Large intestine (tissue), 3 donors: ENCODE measurements around the gene OPN1SW. TPM values are rescaled to one million over a fixed set of nuclear protein-coding genes. Genes with fewer than 3 reads are reported as not detected.

Experiments used
- DNase-seq, 2 donors: peaks; one replicate each; pipeline versions ENCODE4 v3.0.0 to v3.0.0-alpha.2; 2013
- H3K27ac ChIP-seq: one replicate; pipeline ENCODE4 v1.5.1; 2013; ENCODE audit warnings: low read length
- H3K27me3 ChIP-seq: 2 replicates; pipeline ENCODE4 v1.6.1; 2013; ENCODE audit warnings: low read length; ENCODE audit not compliant: control insufficient read depth, insufficient read depth
- H3K36me3 ChIP-seq: 2 replicates; pipeline ENCODE4 v1.6.1; 2013; ENCODE audit warnings: low read length; ENCODE audit not compliant: control insufficient read depth, insufficient read depth
- H3K4me1 ChIP-seq: one replicate; pipeline ENCODE4 v1.6.1; 2013; ENCODE audit warnings: low read length; ENCODE audit not compliant: control insufficient read depth, insufficient read depth
- H3K4me3 ChIP-seq: one replicate; pipeline ENCODE4 v1.5.1; 2013; ENCODE audit warnings: low read length
- H3K9me3 ChIP-seq: one replicate; pipeline ENCODE4 v1.6.1; 2013; ENCODE audit warnings: mild to moderate bottlenecking, low read depth, low read length, moderate library complexity; ENCODE audit not compliant: control insufficient read depth
- WGBS: methylation state at CpG from one replicate; pipeline ENCODE4 v1.1.5; 2013; ENCODE audit warnings: low lambda C conversion rate; ENCODE audit not compliant: insufficient coverage; 5-methylcytosine and 5-hydroxymethylcytosine counted together
- polyA plus RNA-seq: library from polyadenylated mRNA; unstranded; fragments of 120-200 nt; gene quantifications from one replicate; pipeline ENCODE4 v1.2.1, GENCODE V29; 2013

OPN1SW gene
- polyA plus RNA-seq, 1 donor = 0.18 TPM

GRCh38 chr7:128732521-128733277, 42.9 kb downstream of the OPN1SW start:
- Histone ChIP-seq H3K4me3 (no peak overlapping the region), H3K4me1 (peaks cover 2% of the 10 kb centered on the region), H3K27me3 (peaks cover 15% of the 10 kb centered on the region), H3K27ac (no peak overlapping the region), H3K9me3 (no peaks in the 10 kb centered on the region), H3K36me3 (no peaks in the 10 kb centered on the region)
- WGBS = 90% methylated on average over 2 of the region's 2 CpGs
- no peak for DNase-seq

- no peaks in the 10 kb centered on the region for H3K36me3 ChIP-seq
- H3K4me1 ChIP-seq = no peaks in the 10 kb centered on the region
- H3K27ac ChIP-seq = no peak overlapping the region
- WGBS = 80% methylated on average over 3 of the region's 8 CpGs
- no peak for DNase-seq
- H3K4me3 ChIP-seq = no peak overlapping the region
- no peaks in the 10 kb centered on the region for H3K9me3 ChIP-seq
- H3K27me3 ChIP-seq = peaks cover 21% of the 10 kb centered on the region
Observed at GRCh38 chr7:128731184-128731583, 44.4 kb downstream of the OPN1SW start.

- Histone ChIP-seq H3K9me3 (no peaks in the 10 kb centered on the region), H3K4me3 (no peak overlapping the region), H3K4me1 (no peaks in the 10 kb centered on the region), H3K27ac (no peak overlapping the region), H3K36me3 (no peaks in the 10 kb centered on the region), H3K27me3 (peaks cover 19% of the 10 kb centered on the region)
- DNase-seq = peak in 1 of 2 donors; percentile 7
- WGBS = no CpG with 5 or more reads among the region's 4 CpGs
Observed at GRCh38 chr7:128729494-128729893, 46.1 kb downstream of the OPN1SW start.

GRCh38 chr7:128728598-128728997, 47.0 kb downstream of the OPN1SW start:
- Histone ChIP-seq H3K4me1 (no peaks in the 10 kb centered on the region), H3K36me3 (no peaks in the 10 kb centered on the region), H3K27ac (no peak overlapping the region), H3K9me3 (no peaks in the 10 kb centered on the region), H3K4me3 (no peak overlapping the region), H3K27me3 (peaks cover 19% of the 10 kb centered on the region)
- DNase-seq = no peak
- no CpG with 5 or more reads among the region's 2 CpGs for WGBS

GRCh38 chr7:128727239-128727638, 48.4 kb downstream of the OPN1SW start:
- H3K4me3 ChIP-seq = no peak overlapping the region
- WGBS = no CpG with 5 or more reads among the region's 4 CpGs
- H3K27ac ChIP-seq = no peak overlapping the region
- H3K36me3 ChIP-seq = no peaks in the 10 kb centered on the region
- no peaks in the 10 kb centered on the region for H3K4me1 ChIP-seq
- peaks cover 18% of the 10 kb centered on the region for H3K27me3 ChIP-seq
- no peak for DNase-seq
- H3K9me3 ChIP-seq = no peaks in the 10 kb centered on the region

- no peaks in the 10 kb centered on the region for H3K36me3 ChIP-seq
- no peak overlapping the region for H3K4me3 ChIP-seq
- no peaks in the 10 kb centered on the region for H3K9me3 ChIP-seq
- no peak overlapping the region for H3K27ac ChIP-seq
- no peaks in the 10 kb centered on the region for H3K4me1 ChIP-seq
- WGBS = 60% methylated on average over 1 of the region's 1 CpG
- H3K27me3 ChIP-seq = peaks cover 20% of the 10 kb centered on the region
- no peak for DNase-seq
Observed at GRCh38 chr7:128726737-128727072, 48.9 kb downstream of the OPN1SW start.

- Histone ChIP-seq H3K4me1 (no peaks in the 10 kb centered on the region), H3K27me3 (peaks cover 17% of the 10 kb centered on the region), H3K36me3 (no peaks in the 10 kb centered on the region), H3K4me3 (no peak overlapping the region), H3K9me3 (no peaks in the 10 kb centered on the region), H3K27ac (no peak overlapping the region)
- no peak for DNase-seq
- no CpG with 5 or more reads among the region's 8 CpGs for WGBS
Observed at GRCh38 chr7:128726059-128726736, 49.4 kb downstream of the OPN1SW start.

GRCh38 chr7:128725531-128725930, 50.1 kb downstream of the OPN1SW start:
- no peaks in the 10 kb centered on the region for H3K36me3 ChIP-seq
- H3K4me1 ChIP-seq = no peaks in the 10 kb centered on the region
- DNase-seq = no peak
- H3K9me3 ChIP-seq = no peaks in the 10 kb centered on the region
- peaks cover 19% of the 10 kb centered on the region for H3K27me3 ChIP-seq
- no peak overlapping the region for H3K27ac ChIP-seq
- no CpG with 5 or more reads among the region's 2 CpGs for WGBS
- H3K4me3 ChIP-seq = no peak overlapping the region

- no CpG with 5 or more reads among the region's 5 CpGs for WGBS
- no peak for DNase-seq
- no peak overlapping the region for H3K4me3 ChIP-seq
- H3K36me3 ChIP-seq = no peaks in the 10 kb centered on the region
- no peaks in the 10 kb centered on the region for H3K4me1 ChIP-seq
- no peak overlapping the region for H3K27ac ChIP-seq
- H3K9me3 ChIP-seq = no peaks in the 10 kb centered on the region
- peaks cover 19% of the 10 kb centered on the region for H3K27me3 ChIP-seq
Observed at GRCh38 chr7:128724743-128725142, 50.9 kb downstream of the OPN1SW start.
